ENCODE measurements around the gene RXFP3. TPM values are rescaled to one million over a fixed set of nuclear protein-coding genes. Genes with fewer than 3 reads are reported as not detected.

RXFP3 gene
- total and polyA plus RNA-seq, 2 donors, result not detected

- no peak overlapping the region for H3K27ac ChIP-seq (ENCODE audit: low read depth in 1 of 2, low read length in 1 of 2)
- no peaks in the 10 kb centered on the region for H3K27me3 ChIP-seq (ENCODE audit: control insufficient read depth in 2 of 2, insufficient read depth in 1 of 2, low read length in 1 of 2)
- peaks cover 6 to 9% of the 10 kb centered on the region in 2 donors for H3K36me3 ChIP-seq (ENCODE audit: control insufficient read depth in 2 of 2, insufficient read depth in 2 of 2, low read length in 1 of 2)
- over 99% methylated on average over 15 of the region's 15 CpGs for WGBS
- no peak overlapping the region for H3K4me3 ChIP-seq (ENCODE audit: low read length in 2 of 2)
- peaks cover 0 to 1% of the 10 kb centered on the region in 2 donors for H3K9me3 ChIP-seq (ENCODE audit: control insufficient read depth in 2 of 2, insufficient read depth in 1 of 2, low read length in 1 of 2)
- no peak for DNase-seq (ENCODE audit: low read depth in 6 of 9, low spot score in 9 of 9)
- H3K4me1 ChIP-seq (ENCODE audit: control insufficient read depth in 2 of 2, insufficient read depth in 2 of 2, low read length in 2 of 2), result no peaks in the 10 kb centered on the region
These were observed 48.0 kb downstream of the RXFP3 start for GRCh38 chr5:33984178-33984577.

- Histone ChIP-seq H3K27me3 (ENCODE audit: control insufficient read depth in 2 of 2, insufficient read depth in 1 of 2, low read length in 1 of 2) (no peaks in the 10 kb centered on the region), H3K27ac (ENCODE audit: low read depth in 1 of 2, low read length in 1 of 2) (no peak within 1 kb of the TSS), H3K4me1 (ENCODE audit: control insufficient read depth in 2 of 2, insufficient read depth in 2 of 2, low read length in 2 of 2) (no peaks in the 10 kb centered on the region), H3K4me3 (ENCODE audit: low read length in 2 of 2) (no peak within 1 kb of the TSS), H3K36me3 (ENCODE audit: control insufficient read depth in 2 of 2, insufficient read depth in 2 of 2, low read length in 1 of 2) (peaks cover 6 to 10% of the 10 kb centered on the region in 2 donors), H3K9me3 (ENCODE audit: control insufficient read depth in 2 of 2, insufficient read depth in 1 of 2, low read length in 1 of 2) (peaks cover 0 to 1% of the 10 kb centered on the region in 2 donors)
- 96% methylated on average over 7 of the region's 7 CpGs for WGBS
- DNase-seq (ENCODE audit: low read depth in 6 of 9, low spot score in 9 of 9), result no peak
These were observed 48.5 kb downstream of the RXFP3 start, which contains the start of gene SLC45A2 for GRCh38 chr5:33984671-33985124. Gene SLC45A2, minus strand, starts transcription at chr5:33984693. Its CDS starts 110 bp downstream, at chr5:33984583.

- Histone ChIP-seq H3K9me3 (ENCODE audit: control insufficient read depth in 2 of 2, insufficient read depth in 1 of 2, low read length in 1 of 2) (peaks cover 0 to 1% of the 10 kb centered on the region in 2 donors), H3K4me1 (ENCODE audit: control insufficient read depth in 2 of 2, insufficient read depth in 2 of 2, low read length in 2 of 2) (no peaks in the 10 kb centered on the region), H3K36me3 (ENCODE audit: control insufficient read depth in 2 of 2, insufficient read depth in 2 of 2, low read length in 1 of 2) (peaks cover 6 to 10% of the 10 kb centered on the region in 2 donors), H3K27ac (ENCODE audit: low read depth in 1 of 2, low read length in 1 of 2) (no peak overlapping the region), H3K27me3 (ENCODE audit: control insufficient read depth in 2 of 2, insufficient read depth in 1 of 2, low read length in 1 of 2) (no peaks in the 10 kb centered on the region), H3K4me3 (ENCODE audit: low read length in 2 of 2) (no peak overlapping the region)
- 98% methylated on average over 6 of the region's 6 CpGs for WGBS
- DNase-seq (ENCODE audit: low read depth in 6 of 9, low spot score in 9 of 9), result no peak
These were observed 49.3 kb downstream of the RXFP3 start for GRCh38 chr5:33985447-33985846.

Other genes starting within 250 kb of the RXFP3 start
- 1.6 TPM for gene ADAMTS12, start 44.4 kb upstream of the RXFP3 start, total RNA-seq
- gene ADAMTS12, start 44.4 kb upstream of the RXFP3 start, polyA plus RNA-seq, result 0.18 TPM
- gene SLC45A2, start 48.3 kb downstream of the RXFP3 start, total RNA-seq, result not detected
- gene SLC45A2, start 48.3 kb downstream of the RXFP3 start, polyA plus RNA-seq, result 0.05 TPM
- gene AMACR, start 71.7 kb downstream of the RXFP3 start, total RNA-seq, result 7.5 TPM
- 7.8 TPM for gene AMACR, start 71.7 kb downstream of the RXFP3 start, polyA plus RNA-seq
- gene C1QTNF3, start 106.8 kb downstream of the RXFP3 start, total RNA-seq, result 5.0 TPM
- gene C1QTNF3, start 106.8 kb downstream of the RXFP3 start, polyA plus RNA-seq, result 25.1 TPM